GM19397 (cell line): Measurements from ENCODE around the gene RNF157.

Experiments
- ATAC-seq: cut with Tn5 transposase; IDR thresholded peaks from one replicate; pipeline ENCODE4 v1.9.1; 2021; ENCODE audit warnings: mild to moderate bottlenecking, moderate library complexity; ENCODE audit not compliant: unreplicated experiment

The RNF157 gene

GRCh38 chr17:76102944-76103273 is 137.4 kb downstream of the RNF157 start:
- no peak for ATAC-seq

GRCh38 chr17:76097716-76098295 is 142.5 kb downstream of the RNF157 start:
- no peak for ATAC-seq

- no peak for ATAC-seq
Observed at GRCh38 chr17:76095943-76096342, 144.3 kb downstream of the RNF157 start.

- ATAC-seq = no peak
Observed at GRCh38 chr17:76094046-76094445, 146.2 kb downstream of the RNF157 start.

- no peak for ATAC-seq
Observed at GRCh38 chr17:76092526-76093413, 147.5 kb downstream of the RNF157 start.
